Keratinocyte (primary cell): ENCODE results near the gene CHST13.

Source experiments
- EZH2 ChIP-seq: IDR thresholded peaks from one replicate; pipeline ENCODE4 v1.6.1; 2012; ENCODE audit warnings: inconsistent platforms, mild to moderate bottlenecking, low read length, moderate library complexity
- TF ChIP-seq, protein P1 (sequence below), 3 experiments: IDR thresholded peaks in 1 of 3; conservative IDR thresholded peaks in 1 of 3; optimal IDR thresholded peaks in 1 of 3; 2 replicates in 2 of 3; 3 replicates in 1 of 3; pipeline versions ENCODE3 to v1.5.1; 2011; ENCODE audit warnings: low read length in 3 of 3, mild to moderate bottlenecking in 3 of 3, moderate library complexity in 2 of 3, control low read depth in 1 of 3, inconsistent platforms in 1 of 3; ENCODE audit not compliant: insufficient read depth in 2 of 3; ENCODE audit errors: extremely low read depth in 1 of 3

DNA sequence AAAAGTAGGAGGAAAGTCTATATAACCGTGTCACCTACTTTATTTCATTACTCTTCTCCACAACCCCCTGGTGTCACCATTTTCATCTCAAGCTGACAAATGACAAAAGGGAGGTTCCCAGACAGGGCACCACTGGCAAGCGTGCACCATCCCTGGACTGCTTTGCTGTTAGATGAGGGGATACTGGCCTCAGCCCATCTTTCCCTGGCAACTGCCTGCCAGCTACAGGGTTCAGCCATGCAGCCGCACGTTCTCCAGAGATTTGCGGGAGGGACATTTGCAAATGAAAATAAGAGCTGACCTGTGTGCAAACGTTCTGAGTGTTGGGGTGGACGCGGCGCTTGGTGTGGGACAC lies 7.0 kb upstream of the CHST13 start:
- TF ChIP-seq, protein P1, sequence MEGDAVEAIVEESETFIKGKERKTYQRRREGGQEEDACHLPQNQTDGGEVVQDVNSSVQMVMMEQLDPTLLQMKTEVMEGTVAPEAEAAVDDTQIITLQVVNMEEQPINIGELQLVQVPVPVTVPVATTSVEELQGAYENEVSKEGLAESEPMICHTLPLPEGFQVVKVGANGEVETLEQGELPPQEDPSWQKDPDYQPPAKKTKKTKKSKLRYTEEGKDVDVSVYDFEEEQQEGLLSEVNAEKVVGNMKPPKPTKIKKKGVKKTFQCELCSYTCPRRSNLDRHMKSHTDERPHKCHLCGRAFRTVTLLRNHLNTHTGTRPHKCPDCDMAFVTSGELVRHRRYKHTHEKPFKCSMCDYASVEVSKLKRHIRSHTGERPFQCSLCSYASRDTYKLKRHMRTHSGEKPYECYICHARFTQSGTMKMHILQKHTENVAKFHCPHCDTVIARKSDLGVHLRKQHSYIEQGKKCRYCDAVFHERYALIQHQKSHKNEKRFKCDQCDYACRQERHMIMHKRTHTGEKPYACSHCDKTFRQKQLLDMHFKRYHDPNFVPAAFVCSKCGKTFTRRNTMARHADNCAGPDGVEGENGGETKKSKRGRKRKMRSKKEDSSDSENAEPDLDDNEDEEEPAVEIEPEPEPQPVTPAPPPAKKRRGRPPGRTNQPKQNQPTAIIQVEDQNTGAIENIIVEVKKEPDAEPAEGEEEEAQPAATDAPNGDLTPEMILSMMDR (optimal IDR thresholded peaks at IDR 0.05 in 1 of 3, IDR thresholded peaks at IDR 0.05 in 1 of 3, conservative IDR thresholded peaks at IDR 0.05 in 1 of 3; ENCODE audit: extremely low read depth in 1 of 3, insufficient read depth in 2 of 3, low read length in 3 of 3) = no peak
- TF ChIP-seq EZH2 = no peak
